Activated CD8-positive, alpha-beta T cell treated with anti-CD3 and anti-CD28 coated beads, Interleukin-2, amount 10 ng/mL, durations not matched to agents 7 days and 5 days (primary cell): ENCODE measurements around the gene U2AF2. TPM values are rescaled to one million over a fixed set of nuclear protein-coding genes. Genes with fewer than 3 reads are reported as not detected.
A peak's percentile ranks its signal among the peaks of the same experiment; 100 is the strongest.

Experiments used
- ATAC-seq: fragments of 150-1000 bp; cut with Tn5 transposase; one replicate; pipeline ENCODE4 v1.10.0; 2021; ENCODE audit warnings: moderate library complexity
- CTCF ChIA-PET: fragments of 350-600 bp; sonication (Branson Sonifier 250); formaldehyde crosslinking; loops from one replicate; lab custom pipeline; 2021; ENCODE audit warnings: antibody characterized with exemption; lab: Charles Lee
- POLR2A ChIA-PET: fragments of 350-600 bp; sonication (Branson Sonifier 250); formaldehyde crosslinking; loops from one replicate; lab custom pipeline; 2021; ENCODE audit warnings: antibody characterized with exemption; lab: Charles Lee
- DNase-seq: peaks from one replicate; pipeline ENCODE4 v3.0.0-alpha.2; 2020
- H3K27ac Mint-ChIP-seq: one replicate; pipeline ENCODE4 v1.8.0; 2021; ENCODE audit warnings: mild to moderate bottlenecking, mixed read lengths
- H3K27me3 Mint-ChIP-seq: one replicate; pipeline ENCODE4 v1.8.0; 2021; ENCODE audit warnings: low read depth, mixed read lengths
- H3K36me3 Mint-ChIP-seq: one replicate; pipeline ENCODE4 v1.8.0; 2021; ENCODE audit warnings: low read depth, mixed read lengths
- H3K4me1 Mint-ChIP-seq: one replicate; pipeline ENCODE4 v1.8.0; 2021; ENCODE audit warnings: low read depth, mixed read lengths
- H3K4me3 Mint-ChIP-seq: one replicate; pipeline ENCODE4 v1.8.0; 2021; ENCODE audit warnings: mild to moderate bottlenecking, mixed read lengths
- H3K9me3 Mint-ChIP-seq: one replicate; pipeline ENCODE4 v1.8.0; 2022; ENCODE audit warnings: mixed read lengths; ENCODE audit not compliant: insufficient read depth
- total RNA-seq, 2 experiments: library from RNA; stranded (reverse); gene quantifications; one replicate each; pipeline ENCODE4 v1.2.3, GENCODE V29; 2021

Gene U2AF2
- total RNA-seq, 2 experiments from 2014 or later = 296 to 321 TPM

DNA sequence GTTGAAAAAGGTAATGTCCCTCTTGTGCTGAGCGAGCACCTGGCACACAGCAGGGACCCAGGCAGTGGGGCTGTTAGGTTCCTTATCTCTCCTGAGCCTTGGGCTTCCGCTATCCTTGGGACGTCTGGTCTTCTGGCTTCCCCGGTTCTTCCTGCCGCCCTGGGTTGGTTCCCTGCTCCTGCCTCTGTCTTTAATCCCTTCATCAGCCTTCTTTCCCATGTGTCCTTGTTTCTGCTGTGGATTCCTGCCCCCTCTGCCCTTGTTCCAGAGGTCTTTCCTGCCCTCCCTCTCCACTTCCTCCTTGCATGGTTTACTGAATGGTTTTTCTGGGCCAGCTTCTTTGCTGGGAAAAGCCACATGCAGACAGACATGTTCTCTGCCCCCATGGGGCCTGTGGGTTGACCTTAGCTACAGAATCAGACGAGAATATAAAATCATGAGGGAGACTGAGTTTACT is 22.8 kb downstream of the U2AF2 start:
- peaks cover 50% of the 10 kb centered on the region for H3K36me3 Mint-ChIP-seq
- POLR2A ChIA-PET = no interaction called here
- no peak for ATAC-seq
- CTCF ChIA-PET = no interaction called here
- H3K4me3 Mint-ChIP-seq = no peak overlapping the region
- no peak overlapping the region for H3K27ac Mint-ChIP-seq
- DNase-seq = no peak
- no peaks in the 10 kb centered on the region for H3K9me3 Mint-ChIP-seq
- H3K27me3 Mint-ChIP-seq = no peaks in the 10 kb centered on the region
- H3K4me1 Mint-ChIP-seq = peaks cover 54% of the 10 kb centered on the region

DNA sequence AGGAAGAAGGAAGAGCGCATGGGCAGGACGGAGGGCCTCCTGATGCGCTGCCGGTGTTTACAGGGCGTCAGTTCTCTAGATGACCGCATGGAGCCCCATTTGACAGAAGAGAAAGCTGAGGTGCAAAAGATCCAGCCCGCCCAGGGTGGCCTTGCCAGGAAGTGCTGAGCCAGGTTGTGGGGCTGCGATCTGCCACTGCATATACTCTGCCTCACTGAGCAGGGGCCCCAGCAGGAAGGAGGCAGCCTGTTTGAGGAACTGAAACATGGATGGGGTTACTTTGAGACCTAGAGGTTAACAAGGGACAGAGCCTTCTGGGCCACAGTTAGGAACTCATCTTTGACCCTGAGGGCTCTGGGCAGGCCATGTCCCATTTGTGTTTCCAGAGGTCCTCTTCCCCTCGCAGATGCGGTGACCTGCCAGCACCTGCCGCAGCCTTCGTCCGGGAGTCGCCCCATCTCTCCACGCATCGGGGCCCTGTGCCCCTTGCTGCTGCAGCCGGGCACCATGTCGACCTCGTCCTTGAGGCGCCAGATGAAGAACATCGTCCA is 23.4 kb downstream of the U2AF2 start:
- H3K9me3 Mint-ChIP-seq = no peaks in the 10 kb centered on the region
- H3K27me3 Mint-ChIP-seq = no peaks in the 10 kb centered on the region
- ATAC-seq (no peak), DNase-seq (no peak)
- CTCF ChIA-PET = no interaction called here
- H3K4me1 Mint-ChIP-seq = peaks cover 51% of the 10 kb centered on the region
- H3K36me3 Mint-ChIP-seq = peaks cover 49% of the 10 kb centered on the region
- no peak overlapping the region for H3K27ac Mint-ChIP-seq
- H3K4me3 Mint-ChIP-seq = no peak overlapping the region
- POLR2A ChIA-PET = no interaction called here

DNA sequence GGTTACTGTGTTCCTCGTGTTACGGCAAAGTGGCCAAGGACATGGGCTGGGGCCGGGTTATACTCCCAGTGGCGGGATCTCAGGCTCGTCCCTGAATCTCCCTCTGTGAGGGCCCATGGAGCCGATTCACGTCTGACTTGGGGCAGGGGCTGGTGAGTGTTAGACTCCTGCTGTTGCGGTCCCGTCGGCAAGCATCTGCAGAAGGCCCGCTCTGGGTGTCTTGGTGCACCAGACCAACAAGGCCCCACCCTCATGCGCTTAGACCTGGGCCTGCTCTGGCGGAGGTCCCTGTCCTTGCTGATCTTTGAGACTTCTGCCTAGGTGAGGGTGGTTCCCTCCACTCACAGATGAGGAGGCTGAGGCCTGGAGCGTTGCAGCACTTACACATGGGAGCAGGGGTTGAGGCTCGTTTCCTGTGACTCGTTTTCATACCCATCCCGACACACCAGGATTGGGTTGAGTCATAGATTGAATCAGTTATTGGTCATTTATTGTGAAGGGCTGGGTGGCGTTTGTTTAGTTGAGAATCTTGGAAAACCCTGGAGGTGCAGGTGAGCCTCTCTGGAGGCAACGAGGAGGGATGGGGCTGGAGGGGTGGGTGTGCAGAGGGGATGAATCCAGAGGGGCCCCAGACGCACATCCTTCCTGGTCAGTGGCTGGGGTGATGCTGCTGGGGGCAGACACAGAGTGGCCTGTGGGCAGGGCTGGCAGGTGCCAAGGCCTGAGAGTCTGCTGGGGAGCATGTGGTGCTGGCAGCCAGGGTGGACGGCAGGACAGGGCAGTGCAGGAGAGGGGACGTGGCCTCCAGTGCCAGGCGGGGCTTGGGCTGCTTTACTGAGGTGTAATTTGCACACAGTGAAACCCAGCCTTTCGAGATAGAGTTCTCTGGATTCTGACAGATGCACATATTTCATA is 24.8 kb downstream of the U2AF2 start:
- ChIA-PET POLR2A (no interaction called here), CTCF (no interaction called here)
- H3K4me3 Mint-ChIP-seq = no peak overlapping the region
- H3K27ac Mint-ChIP-seq = peak overlapping the region; percentile 18
- H3K27me3 Mint-ChIP-seq = no peaks in the 10 kb centered on the region
- ATAC-seq (no peak), DNase-seq (no peak)
- H3K9me3 Mint-ChIP-seq = no peaks in the 10 kb centered on the region
- peaks cover 47% of the 10 kb centered on the region for H3K36me3 Mint-ChIP-seq
- peaks cover 40% of the 10 kb centered on the region for H3K4me1 Mint-ChIP-seq

DNA sequence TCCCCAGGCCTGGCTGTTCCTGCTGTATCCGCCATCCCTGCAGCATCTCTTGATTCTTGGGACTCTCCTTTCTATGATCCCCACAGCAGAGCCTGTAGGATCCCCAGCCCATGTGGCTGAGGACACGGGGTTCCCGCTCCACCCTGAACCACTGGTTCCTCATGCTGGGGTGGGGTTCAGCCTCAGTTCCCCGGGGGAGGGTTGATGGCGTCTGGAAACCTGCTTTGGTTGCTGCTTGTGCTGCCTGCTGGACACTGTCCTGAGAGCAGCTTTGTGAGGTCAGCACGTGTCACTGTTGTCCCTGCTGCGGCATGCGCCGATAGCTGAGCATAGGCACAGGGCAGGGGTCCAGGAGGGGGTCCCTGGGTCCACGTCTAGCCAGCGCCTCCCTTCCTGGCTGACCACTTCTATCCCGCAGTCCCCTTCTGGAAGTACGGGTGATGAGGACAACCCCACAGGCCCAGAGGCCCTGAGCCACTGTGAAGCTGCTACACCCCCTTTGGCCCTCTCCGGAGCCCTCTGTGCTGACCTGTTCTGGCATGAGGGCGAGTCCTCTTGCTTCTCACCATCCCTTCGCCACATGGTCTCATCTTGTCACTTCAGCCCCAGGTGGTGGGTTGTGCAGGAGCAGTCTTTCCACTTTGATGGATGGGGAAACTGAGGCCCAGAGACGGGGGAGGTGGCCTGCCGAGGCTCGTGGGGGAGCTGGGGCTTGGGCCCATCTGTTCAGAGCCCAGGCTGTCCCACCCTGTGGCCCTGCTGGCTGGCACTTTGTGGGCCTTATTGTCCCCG is 25.7 kb downstream of the U2AF2 start:
- Mint-ChIP-seq H3K36me3 (peaks cover 47% of the 10 kb centered on the region), H3K4me1 (peaks cover 39% of the 10 kb centered on the region), H3K4me3 (no peak overlapping the region), H3K27ac (no peak overlapping the region), H3K9me3 (no peaks in the 10 kb centered on the region), H3K27me3 (no peaks in the 10 kb centered on the region)
- ATAC-seq = no peak
- POLR2A ChIA-PET = no interaction called here
- no peak for DNase-seq
- CTCF ChIA-PET = no interaction called here

DNA sequence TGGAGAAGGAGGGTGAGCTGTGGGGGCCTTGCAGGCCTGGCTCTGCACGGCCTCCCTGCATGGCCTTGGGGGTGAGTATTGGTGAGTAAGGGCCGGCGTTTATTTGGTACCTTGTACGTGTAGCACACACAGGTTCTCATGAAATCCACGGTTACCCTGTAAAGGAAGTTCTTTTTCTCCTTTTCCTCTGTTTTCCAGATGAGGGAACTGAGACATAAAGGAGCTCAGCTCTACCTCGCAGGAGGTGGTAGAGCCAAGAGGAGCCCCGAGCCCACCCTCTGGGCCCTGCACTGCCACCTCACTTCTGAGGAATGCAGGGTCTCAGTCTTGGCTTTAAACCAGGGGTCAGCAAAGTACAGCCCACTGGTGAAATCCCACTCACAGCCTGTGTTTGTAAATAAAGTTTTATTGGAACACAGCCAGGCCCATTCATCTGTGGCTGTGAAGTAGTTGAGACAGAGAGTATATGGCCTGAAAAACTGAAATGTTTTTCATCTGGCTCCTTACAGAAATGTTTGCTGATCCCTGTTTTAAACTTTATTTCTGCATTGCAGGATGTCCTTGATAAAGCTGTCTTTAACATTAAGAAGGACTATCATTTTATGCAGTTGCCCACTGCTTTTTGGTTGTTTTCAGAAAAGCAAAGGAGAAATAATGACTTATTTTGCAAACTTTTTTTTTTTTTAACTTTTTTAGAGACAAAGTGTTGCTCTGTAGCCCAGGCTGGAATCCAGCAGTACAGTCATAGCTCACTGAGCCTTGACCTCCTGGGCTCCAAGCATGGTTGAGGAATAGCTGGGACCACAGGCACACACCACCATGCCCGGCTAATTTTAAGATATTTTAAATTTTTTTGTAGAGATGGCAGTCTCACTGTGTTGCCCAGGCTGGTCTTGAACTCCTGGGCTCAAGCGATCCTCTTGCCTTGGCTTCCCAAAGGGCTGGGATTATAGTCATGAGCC is 26.6 kb downstream of the U2AF2 start:
- Mint-ChIP-seq H3K4me1 (peaks cover 33% of the 10 kb centered on the region), H3K9me3 (no peaks in the 10 kb centered on the region), H3K27me3 (no peaks in the 10 kb centered on the region), H3K4me3 (no peak overlapping the region), H3K27ac (no peak overlapping the region), H3K36me3 (peaks cover 52% of the 10 kb centered on the region)
- ChIA-PET CTCF (interaction anchor here (0.7 to 1.2 kb wide), 2 partner anchors 10 to 27 kb away, joined by 3 to 4 read pairs; partner anchors contain the start of gene U2AF2), POLR2A (interaction anchor here (0.6 to 0.7 kb wide), 2 partner anchors 93 to 1232 kb away, joined by 3 to 4 read pairs; partner anchors contain the start of gene LENG8)
- ATAC-seq = no peak
- no peak for DNase-seq

DNA sequence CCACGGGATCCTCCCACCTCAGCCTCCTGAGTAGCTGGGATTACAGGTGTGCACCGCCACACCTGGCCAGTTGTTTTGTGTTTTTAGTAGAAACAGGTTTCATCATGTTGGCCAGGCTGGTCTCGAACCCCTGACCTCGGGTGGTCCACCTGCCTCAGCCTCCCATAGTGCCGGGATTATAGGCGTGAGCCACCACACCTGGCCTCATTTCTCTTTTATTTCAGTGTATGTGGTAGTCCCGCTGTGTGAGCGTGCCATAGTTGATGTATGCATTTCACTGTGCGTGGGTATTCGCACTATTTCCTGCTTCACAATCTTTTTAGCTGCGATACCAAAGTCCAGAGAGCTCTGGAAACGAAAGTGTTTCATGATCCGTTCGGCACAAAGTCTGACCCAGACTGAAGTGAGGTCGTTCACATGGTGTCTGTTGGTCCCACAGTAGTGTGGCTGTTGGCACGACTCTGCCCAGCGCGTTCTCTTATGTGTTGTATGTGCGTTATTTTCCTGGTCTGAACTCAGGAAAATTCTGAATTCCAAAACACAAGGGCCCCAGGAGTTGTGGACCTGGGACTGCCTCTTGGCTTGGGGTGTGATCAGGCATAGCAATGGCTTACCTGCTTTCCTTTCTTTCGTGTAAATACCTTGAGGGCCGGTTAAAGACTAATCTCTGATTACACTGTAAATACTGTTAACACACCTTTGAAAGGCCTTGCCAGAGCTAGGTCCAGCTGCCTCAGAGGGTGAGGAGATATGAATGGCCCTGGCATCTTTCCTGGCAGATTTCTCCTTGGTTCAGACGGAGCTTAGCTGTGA is 28.8 kb downstream of the U2AF2 start:
- H3K9me3 Mint-ChIP-seq = no peaks in the 10 kb centered on the region
- H3K4me3 Mint-ChIP-seq = no peak overlapping the region
- peaks cover 34% of the 10 kb centered on the region for H3K36me3 Mint-ChIP-seq
- H3K4me1 Mint-ChIP-seq = peaks cover 13% of the 10 kb centered on the region
- ChIA-PET POLR2A (no interaction called here), CTCF (no interaction called here)
- DNase-seq (no peak), ATAC-seq (no peak)
- H3K27me3 Mint-ChIP-seq = no peaks in the 10 kb centered on the region
- H3K27ac Mint-ChIP-seq = no peak overlapping the region

DNA sequence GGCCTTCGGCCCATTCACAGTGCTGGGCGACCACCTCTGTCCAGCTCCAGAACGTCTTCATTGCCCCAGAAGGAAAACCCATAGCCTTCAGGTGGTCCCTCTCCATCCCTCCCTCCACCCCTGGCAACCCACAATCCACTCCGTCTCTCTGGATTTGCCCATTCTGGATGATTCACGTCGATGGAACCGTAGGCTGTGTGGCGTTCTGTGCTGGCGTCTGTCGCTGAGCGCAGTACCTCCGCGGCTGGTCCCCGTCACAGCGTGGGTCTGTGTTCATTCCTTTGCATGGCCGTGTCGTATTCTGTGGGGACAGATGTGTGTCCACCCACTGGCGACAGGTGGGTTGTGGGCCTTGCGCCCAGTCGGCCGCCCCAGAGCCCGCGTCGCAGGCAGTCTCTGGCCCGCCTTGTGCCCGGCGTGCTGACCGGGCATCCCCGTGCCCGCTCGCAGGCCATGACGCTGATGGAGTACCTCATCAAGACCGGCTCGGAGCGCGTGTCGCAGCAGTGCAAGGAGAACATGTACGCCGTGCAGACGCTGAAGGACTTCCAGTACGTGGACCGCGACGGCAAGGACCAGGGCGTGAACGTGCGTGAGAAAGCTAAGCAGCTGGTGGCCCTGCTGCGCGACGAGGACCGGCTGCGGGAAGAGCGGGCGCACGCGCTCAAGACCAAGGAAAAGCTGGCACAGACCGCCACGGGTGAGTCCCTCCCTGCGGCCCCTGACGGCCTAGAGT is 30.3 kb downstream of the U2AF2 start:
- no peak overlapping the region for H3K4me3 Mint-ChIP-seq
- DNase-seq (no peak), ATAC-seq (no peak)
- peaks cover 4% of the 10 kb centered on the region for H3K4me1 Mint-ChIP-seq
- ChIA-PET POLR2A (no interaction called here), CTCF (no interaction called here)
- no peaks in the 10 kb centered on the region for H3K27me3 Mint-ChIP-seq
- H3K9me3 Mint-ChIP-seq = no peaks in the 10 kb centered on the region
- H3K27ac Mint-ChIP-seq = no peak overlapping the region
- H3K36me3 Mint-ChIP-seq = peaks cover 33% of the 10 kb centered on the region

DNA sequence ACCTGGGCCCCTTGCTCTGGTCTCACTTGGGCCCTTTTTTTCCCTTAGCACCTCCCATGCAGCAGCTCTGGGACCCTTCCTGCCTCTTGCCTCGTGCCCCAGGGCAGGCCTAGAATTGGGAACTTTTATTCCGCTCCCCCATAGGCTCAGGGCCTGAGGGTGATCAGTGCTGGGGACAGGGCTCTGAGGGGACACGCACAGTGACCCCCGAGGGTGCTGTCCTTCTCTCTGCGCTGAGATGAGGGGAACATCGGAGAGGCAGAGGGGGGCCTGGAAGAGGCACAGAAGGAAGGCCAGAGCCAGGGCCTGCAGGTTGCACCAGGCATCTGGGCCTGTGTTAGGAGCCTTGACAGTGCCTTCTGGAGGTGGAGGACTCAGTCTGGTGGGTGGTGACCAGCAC is 30.9 kb downstream of the U2AF2 start:
- H3K9me3 Mint-ChIP-seq = no peaks in the 10 kb centered on the region
- POLR2A ChIA-PET = no interaction called here
- peaks cover 4% of the 10 kb centered on the region for H3K4me1 Mint-ChIP-seq
- H3K27ac Mint-ChIP-seq = no peak overlapping the region
- no peak overlapping the region for H3K4me3 Mint-ChIP-seq
- no peak for ATAC-seq
- H3K36me3 Mint-ChIP-seq = peaks cover 32% of the 10 kb centered on the region
- H3K27me3 Mint-ChIP-seq = no peaks in the 10 kb centered on the region
- CTCF ChIA-PET = no interaction called here
- no peak for DNase-seq

DNA sequence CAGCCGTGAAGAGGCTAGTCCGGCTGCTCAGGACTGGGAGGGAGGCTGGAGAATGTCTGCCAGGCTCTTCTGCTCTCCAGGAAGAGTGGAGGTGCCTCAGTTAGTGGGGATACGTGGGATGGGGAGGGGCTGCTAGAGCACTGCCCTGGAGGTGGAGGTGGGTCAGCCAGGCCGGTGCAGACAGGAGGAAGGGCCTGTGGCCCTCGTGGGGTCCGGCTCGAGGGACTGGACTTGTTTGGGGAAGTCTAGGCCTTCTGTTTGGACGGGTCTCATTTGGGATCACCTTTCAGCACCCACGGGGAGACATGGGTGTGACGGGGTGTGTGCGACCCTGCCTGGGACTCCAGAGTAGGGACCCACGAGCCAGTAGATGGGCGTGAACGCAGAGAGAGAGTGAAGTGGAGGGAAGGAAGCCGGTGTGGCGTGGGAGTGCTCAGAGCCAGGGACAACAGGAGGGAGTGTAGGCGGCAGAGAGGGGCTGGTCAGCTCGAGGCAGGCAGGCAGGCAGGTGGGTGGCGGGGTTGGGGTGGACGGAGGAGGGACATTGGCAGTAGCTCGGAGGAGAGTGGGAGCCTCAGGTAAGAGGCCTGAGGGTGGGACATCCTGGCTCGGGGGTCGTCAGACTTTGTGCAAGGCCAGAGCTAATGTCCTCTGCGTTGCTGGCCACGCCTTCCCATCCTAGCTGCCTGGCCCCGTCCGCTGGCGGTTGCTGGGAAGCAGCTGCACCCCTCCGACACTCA is 31.6 kb downstream of the U2AF2 start:
- H3K36me3 Mint-ChIP-seq = peaks cover 31% of the 10 kb centered on the region
- no peaks in the 10 kb centered on the region for H3K27me3 Mint-ChIP-seq
- no peak overlapping the region for H3K27ac Mint-ChIP-seq
- POLR2A ChIA-PET = interaction anchor here (0.7 kb wide), 1 partner anchor 29 kb away, joined by 3 read pairs; no protein-coding TSS in a partner anchor
- no peak for DNase-seq
- CTCF ChIA-PET = no interaction called here
- H3K9me3 Mint-ChIP-seq = no peaks in the 10 kb centered on the region
- ATAC-seq = no peak
- peaks cover 4% of the 10 kb centered on the region for H3K4me1 Mint-ChIP-seq
- H3K4me3 Mint-ChIP-seq = no peak overlapping the region
